Activated CD8-positive, alpha-beta T cell treated with anti-CD3 and anti-CD28 coated beads, Interleukin-2, amount 10 ng/mL, durations not matched to agents 7 days and 5 days (primary cell): ENCODE measurements around the gene SLC26A11. TPM values are rescaled to one million over a fixed set of nuclear protein-coding genes. Genes with fewer than 3 reads are reported as not detected.

Experiments used
- ATAC-seq: fragments of 150-1000 bp; cut with Tn5 transposase; one replicate; pipeline ENCODE4 v1.10.0; 2021; ENCODE audit warnings: moderate library complexity
- CTCF ChIA-PET: fragments of 350-600 bp; sonication (Branson Sonifier 250); formaldehyde crosslinking; loops from one replicate; lab custom pipeline; 2021; ENCODE audit warnings: antibody characterized with exemption; lab: Charles Lee
- POLR2A ChIA-PET: fragments of 350-600 bp; sonication (Branson Sonifier 250); formaldehyde crosslinking; loops from one replicate; lab custom pipeline; 2021; ENCODE audit warnings: antibody characterized with exemption; lab: Charles Lee
- DNase-seq: peaks from one replicate; pipeline ENCODE4 v3.0.0-alpha.2; 2020
- H3K27ac Mint-ChIP-seq: one replicate; pipeline ENCODE4 v1.8.0; 2021; ENCODE audit warnings: mild to moderate bottlenecking, mixed read lengths
- H3K27me3 Mint-ChIP-seq: one replicate; pipeline ENCODE4 v1.8.0; 2021; ENCODE audit warnings: low read depth, mixed read lengths
- H3K36me3 Mint-ChIP-seq: one replicate; pipeline ENCODE4 v1.8.0; 2021; ENCODE audit warnings: low read depth, mixed read lengths
- H3K4me1 Mint-ChIP-seq: one replicate; pipeline ENCODE4 v1.8.0; 2021; ENCODE audit warnings: low read depth, mixed read lengths
- H3K4me3 Mint-ChIP-seq: one replicate; pipeline ENCODE4 v1.8.0; 2021; ENCODE audit warnings: mild to moderate bottlenecking, mixed read lengths
- H3K9me3 Mint-ChIP-seq: one replicate; pipeline ENCODE4 v1.8.0; 2022; ENCODE audit warnings: mixed read lengths; ENCODE audit not compliant: insufficient read depth
- total RNA-seq, 2 experiments: library from RNA; stranded (reverse); gene quantifications; one replicate each; pipeline ENCODE4 v1.2.3, GENCODE V29; 2021

The SLC26A11 gene
- total RNA-seq, 2 experiments from 2014 or later: 1.4 to 1.6 TPM

DNA sequence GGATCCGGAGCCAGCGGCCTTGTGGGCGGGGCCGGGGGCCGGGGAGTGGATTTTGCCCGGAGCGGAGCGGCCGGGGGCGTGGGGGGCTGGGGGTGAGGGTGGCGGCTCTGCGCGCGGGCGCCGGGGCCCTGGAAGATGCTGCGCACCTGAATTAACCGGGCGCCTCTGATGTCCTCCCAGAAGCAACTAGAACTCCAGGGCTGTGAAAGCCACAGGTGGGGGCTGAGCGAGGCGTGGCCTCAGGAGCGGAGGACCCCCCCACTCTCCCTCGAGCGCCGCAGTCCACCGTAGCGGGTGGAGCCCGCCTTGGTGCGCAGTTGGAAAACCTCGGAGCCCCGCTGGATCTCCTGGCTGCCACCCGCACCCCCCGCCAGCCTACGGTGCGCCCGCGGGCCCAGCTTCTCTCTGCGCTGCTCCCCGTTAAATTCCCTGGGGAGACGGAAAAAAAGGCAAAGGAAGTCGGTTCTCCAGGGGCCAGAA lies 549 bp downstream of the SLC26A11 start:
- CTCF ChIA-PET: no interaction called here
- Mint-ChIP-seq H3K36me3 (no peaks in the 10 kb centered on the region), H3K9me3 (no peaks in the 10 kb centered on the region), H3K4me3 (peak overlapping the region; percentile 22), H3K27me3 (peaks cover 3% of the 10 kb centered on the region), H3K27ac (no peak overlapping the region), H3K4me1 (peaks cover 17% of the 10 kb centered on the region)
- DNase-seq: no peak
- POLR2A ChIA-PET: interaction anchor here (0.6 to 1.9 kb wide), 2 partner anchors 9 to 33 kb away, joined by 3 to 4 read pairs; no protein-coding TSS in a partner anchor
- ATAC-seq: no peak

DNA sequence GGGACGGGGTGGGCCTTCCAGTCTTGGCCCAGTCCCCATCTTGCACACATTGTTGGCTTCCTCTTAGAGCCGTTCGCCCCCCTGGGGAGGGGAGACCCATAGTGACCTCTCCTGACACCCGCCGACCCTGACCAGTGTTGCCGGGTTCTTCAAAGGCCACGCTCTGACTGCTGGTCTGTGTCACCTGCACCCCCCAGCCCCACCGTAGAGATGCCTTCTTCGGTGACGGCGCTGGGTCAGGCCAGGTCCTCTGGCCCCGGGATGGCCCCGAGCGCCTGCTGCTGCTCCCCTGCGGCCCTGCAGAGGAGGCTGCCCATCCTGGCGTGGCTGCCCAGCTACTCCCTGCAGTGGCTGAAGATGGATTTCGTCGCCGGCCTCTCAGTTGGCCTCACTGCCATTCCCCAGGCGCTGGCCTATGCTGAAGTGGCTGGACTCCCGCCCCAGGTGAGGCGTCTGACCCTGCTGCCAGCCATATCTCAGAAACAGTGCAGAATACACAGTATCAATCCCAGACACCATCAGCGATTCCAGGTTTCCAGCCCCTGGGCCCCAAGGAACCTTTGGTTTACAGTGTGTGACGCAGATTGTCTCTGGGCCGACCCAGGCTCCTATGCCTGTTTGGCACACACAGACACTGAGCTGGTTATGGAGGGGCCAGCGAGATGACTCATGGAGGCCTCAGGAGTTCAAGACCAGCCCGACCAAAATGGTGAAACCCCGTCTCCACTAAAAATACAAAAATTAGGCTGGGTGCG lies 1.3 kb downstream of the SLC26A11 start:
- ChIA-PET POLR2A (interaction anchor here (0.6 kb wide), 1 partner anchor 9 kb away, joined by 3 read pairs; no protein-coding TSS in a partner anchor), CTCF (no interaction called here)
- peaks cover 3% of the 10 kb centered on the region for H3K27me3 Mint-ChIP-seq
- H3K9me3 Mint-ChIP-seq: no peaks in the 10 kb centered on the region
- peak overlapping the region; percentile 2 for H3K4me3 Mint-ChIP-seq
- ATAC-seq: no peak
- H3K27ac Mint-ChIP-seq: no peak overlapping the region
- DNase-seq: no peak
- no peaks in the 10 kb centered on the region for H3K36me3 Mint-ChIP-seq
- peaks cover 17% of the 10 kb centered on the region for H3K4me1 Mint-ChIP-seq

DNA sequence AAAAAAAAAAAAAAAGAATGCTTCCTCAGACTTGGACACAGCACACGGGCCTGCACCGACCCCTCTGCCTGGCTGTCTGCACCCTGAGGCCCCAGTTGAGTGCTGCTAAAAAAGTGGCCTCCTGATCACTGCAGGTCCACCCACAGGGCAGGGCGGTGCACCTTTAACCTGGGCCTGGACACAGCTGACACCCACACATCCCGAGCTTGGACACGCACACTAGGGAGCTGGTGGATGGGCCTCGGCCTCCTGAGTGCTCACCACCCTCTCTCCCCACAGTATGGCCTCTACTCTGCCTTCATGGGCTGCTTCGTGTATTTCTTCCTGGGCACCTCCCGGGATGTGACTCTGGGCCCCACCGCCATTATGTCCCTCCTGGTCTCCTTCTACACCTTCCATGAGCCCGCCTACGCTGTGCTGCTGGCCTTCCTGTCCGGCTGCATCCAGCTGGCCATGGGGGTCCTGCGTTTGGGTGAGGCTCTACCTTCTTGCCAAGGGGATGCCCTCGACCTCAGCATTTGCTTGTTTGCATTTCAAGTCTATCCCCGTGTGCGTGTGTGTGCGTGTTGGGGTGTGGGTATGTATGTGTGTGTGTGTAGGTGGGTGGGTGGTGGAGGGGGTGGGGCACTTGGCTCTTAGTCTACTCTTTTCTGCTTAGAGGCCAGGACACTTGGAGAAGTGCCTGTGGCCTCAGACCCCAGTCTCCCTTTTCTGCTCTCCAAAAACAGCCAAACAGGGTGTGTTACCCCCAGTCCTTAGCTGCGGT lies 2.3 kb downstream of the SLC26A11 start:
- H3K4me3 Mint-ChIP-seq: no peak overlapping the region
- ATAC-seq: no peak
- H3K27me3 Mint-ChIP-seq: peaks cover 3% of the 10 kb centered on the region
- DNase-seq: no peak
- ChIA-PET CTCF (no interaction called here), POLR2A (interaction anchor here (0.6 kb wide), 1 partner anchor 10 kb away, joined by 3 read pairs; no protein-coding TSS in a partner anchor)
- no peaks in the 10 kb centered on the region for H3K36me3 Mint-ChIP-seq
- no peak overlapping the region for H3K27ac Mint-ChIP-seq
- no peaks in the 10 kb centered on the region for H3K9me3 Mint-ChIP-seq
- H3K4me1 Mint-ChIP-seq: peaks cover 17% of the 10 kb centered on the region

- no peaks in the 10 kb centered on the region for H3K36me3 Mint-ChIP-seq
- DNase-seq (no peak), ATAC-seq (no peak)
- H3K9me3 Mint-ChIP-seq: no peaks in the 10 kb centered on the region
- CTCF ChIA-PET: no interaction called here
- POLR2A ChIA-PET: no interaction called here
- H3K4me1 Mint-ChIP-seq: peaks cover 17% of the 10 kb centered on the region
- H3K27me3 Mint-ChIP-seq: peaks cover 3% of the 10 kb centered on the region
- no peak overlapping the region for H3K4me3 Mint-ChIP-seq
- H3K27ac Mint-ChIP-seq: no peak overlapping the region
Measured at GRCh38 chr17:80223142-80223815, 3.1 kb downstream of the SLC26A11 start.

- Mint-ChIP-seq H3K4me3 (no peak overlapping the region), H3K27ac (no peak overlapping the region), H3K27me3 (peaks cover 3% of the 10 kb centered on the region), H3K36me3 (no peaks in the 10 kb centered on the region), H3K4me1 (peaks cover 11% of the 10 kb centered on the region), H3K9me3 (no peaks in the 10 kb centered on the region)
- ATAC-seq (no peak), DNase-seq (no peak)
- POLR2A ChIA-PET: no interaction called here
- CTCF ChIA-PET: no interaction called here
Measured at GRCh38 chr17:80223838-80224497, 3.7 kb downstream of the SLC26A11 start.

DNA sequence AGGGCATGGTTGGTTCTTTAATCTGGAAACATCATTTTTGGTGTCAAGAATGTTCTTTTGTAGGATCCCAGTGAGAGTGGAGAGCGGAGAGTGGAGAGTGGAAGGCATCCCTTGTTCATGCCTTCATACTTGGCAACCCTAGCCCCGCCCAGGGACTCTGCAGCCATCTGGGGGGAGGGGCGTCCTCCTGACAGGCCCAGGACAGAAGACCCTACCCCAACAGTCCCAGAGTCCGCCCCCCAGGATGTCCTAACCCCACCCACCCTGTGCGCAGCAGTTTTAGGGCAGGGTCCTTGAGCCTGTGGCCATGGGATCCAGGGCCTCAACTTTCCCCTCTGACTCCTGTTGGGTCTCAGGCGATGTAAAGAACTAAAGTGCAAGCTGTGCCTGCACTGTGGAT lies 4.5 kb downstream of the SLC26A11 start:
- no peak overlapping the region for H3K4me3 Mint-ChIP-seq
- ChIA-PET CTCF (no interaction called here), POLR2A (interaction anchor here (0.7 kb wide), 1 partner anchor 31 kb away, joined by 4 read pairs; no protein-coding TSS in a partner anchor)

GRCh38 chr17:80225230-80225629 lies 5.0 kb downstream of the SLC26A11 start:
- Mint-ChIP-seq H3K27me3 (peaks cover 3% of the 10 kb centered on the region), H3K4me1 (peaks cover 1% of the 10 kb centered on the region), H3K9me3 (no peaks in the 10 kb centered on the region), H3K27ac (no peak overlapping the region), H3K4me3 (no peak overlapping the region), H3K36me3 (no peaks in the 10 kb centered on the region)
- ChIA-PET CTCF (no interaction called here), POLR2A (interaction anchor here (0.7 kb wide), 1 partner anchor 30 kb away, joined by 4 read pairs; no protein-coding TSS in a partner anchor)
- no peak for ATAC-seq
- DNase-seq: no peak

More for the DNA sequence above, 4.5 kb downstream of the SLC26A11 start:
- ATAC-seq: no peak
- Mint-ChIP-seq H3K36me3 (no peaks in the 10 kb centered on the region), H3K27me3 (peaks cover 3% of the 10 kb centered on the region), H3K4me1 (peaks cover 4% of the 10 kb centered on the region), H3K9me3 (no peaks in the 10 kb centered on the region), H3K27ac (no peak overlapping the region)
- DNase-seq: no peak

DNA sequence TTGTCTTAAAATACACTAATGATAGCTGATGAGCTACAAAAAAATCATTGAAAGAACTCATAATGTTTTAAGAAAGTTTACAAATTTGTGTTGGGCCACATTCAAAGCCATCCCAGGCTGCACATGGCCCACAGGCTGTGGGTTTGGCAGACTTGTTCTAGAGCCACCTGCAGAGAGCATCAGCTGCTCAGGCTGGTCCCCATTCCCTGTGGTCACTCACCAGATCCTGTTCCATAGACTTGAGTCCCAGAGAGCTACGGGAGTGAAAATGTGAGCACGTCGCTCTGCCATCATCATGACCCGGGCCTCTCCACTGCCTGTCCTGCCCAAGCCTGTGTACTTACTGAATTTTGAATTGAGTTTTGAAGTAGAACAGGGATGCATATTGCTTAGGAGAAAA lies 6.9 kb downstream of the SLC26A11 start:
- no peak overlapping the region for H3K27ac Mint-ChIP-seq
- no peak for DNase-seq
- POLR2A ChIA-PET: no interaction called here

DNA sequence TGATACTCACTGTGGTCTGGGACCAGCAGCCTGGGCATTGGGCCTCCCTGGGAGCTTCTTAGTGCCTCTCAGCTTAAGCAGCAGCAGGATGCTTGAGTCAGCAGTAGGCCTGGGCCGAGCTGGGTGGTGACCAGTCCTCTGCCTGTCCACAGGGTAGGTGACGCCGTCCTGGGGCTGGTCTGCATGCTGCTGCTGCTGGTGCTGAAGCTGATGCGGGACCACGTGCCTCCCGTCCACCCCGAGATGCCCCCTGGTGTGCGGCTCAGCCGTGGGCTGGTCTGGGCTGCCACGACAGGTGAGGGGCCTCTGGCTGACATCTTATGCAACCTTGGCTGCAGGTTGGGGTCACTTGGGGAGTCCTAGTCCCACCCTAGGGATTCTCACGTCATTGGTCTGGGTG lies 7.4 kb downstream of the SLC26A11 start:
- ATAC-seq (no peak), DNase-seq (no peak)
- Mint-ChIP-seq H3K27ac (no peak overlapping the region), H3K4me1 (no peaks in the 10 kb centered on the region), H3K9me3 (peaks cover 7% of the 10 kb centered on the region), H3K4me3 (no peak overlapping the region), H3K27me3 (no peaks in the 10 kb centered on the region), H3K36me3 (peaks cover 6% of the 10 kb centered on the region)
- CTCF ChIA-PET: interaction anchor here (1.2 kb wide), 1 partner anchor 25 kb away, joined by 4 read pairs; no protein-coding TSS in a partner anchor
- POLR2A ChIA-PET: no interaction called here

More for the DNA sequence above, 6.9 kb downstream of the SLC26A11 start:
- H3K4me3 Mint-ChIP-seq: no peak overlapping the region
- no peaks in the 10 kb centered on the region for H3K27me3 Mint-ChIP-seq
- CTCF ChIA-PET: interaction anchor here (1.0 to 1.2 kb wide), 2 partner anchors 26 to 142 kb away, joined by 3 to 4 read pairs; no protein-coding TSS in a partner anchor
- H3K4me1 Mint-ChIP-seq: no peaks in the 10 kb centered on the region
- H3K9me3 Mint-ChIP-seq: peaks cover 7% of the 10 kb centered on the region
- ATAC-seq: no peak
- H3K36me3 Mint-ChIP-seq: peaks cover 3% of the 10 kb centered on the region

DNA sequence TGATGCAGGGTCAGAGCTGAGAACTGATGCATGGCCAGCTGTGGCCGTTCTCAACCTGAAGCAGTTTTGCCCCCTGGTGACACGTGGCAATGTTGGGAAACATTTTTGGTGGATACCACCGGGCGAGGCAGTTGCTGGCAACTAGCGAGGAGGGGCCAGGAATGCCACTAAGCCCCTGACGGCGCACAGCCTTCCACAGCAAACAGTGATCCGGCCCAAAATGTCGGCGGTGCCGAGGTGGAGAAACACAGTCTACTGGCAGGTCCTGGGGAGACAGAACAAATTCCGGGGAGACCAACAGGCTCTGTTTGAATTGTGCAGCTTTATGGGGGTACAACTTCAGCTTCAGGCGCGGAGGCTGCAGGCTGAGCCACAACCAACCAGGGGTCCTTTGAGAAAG lies 8.2 kb downstream of the SLC26A11 start:
- Mint-ChIP-seq H3K4me3 (no peak overlapping the region), H3K4me1 (no peaks in the 10 kb centered on the region), H3K27ac (no peak overlapping the region), H3K36me3 (peaks cover 10% of the 10 kb centered on the region), H3K27me3 (no peaks in the 10 kb centered on the region), H3K9me3 (peaks cover 7% of the 10 kb centered on the region)
- ChIA-PET POLR2A (no interaction called here), CTCF (interaction anchor here (0.6 kb wide), 1 partner anchor 127 kb away, joined by 3 read pairs; the partner anchor contains the start of gene GAA)
- DNase-seq (no peak), ATAC-seq (no peak)

- ATAC-seq: no peak
Measured at GRCh38 chr17:80229011-80229410, 8.8 kb downstream of the SLC26A11 start.

More at GRCh38 chr17:80229011-80229410, 8.8 kb downstream of the SLC26A11 start:
- no peak overlapping the region for H3K4me3 Mint-ChIP-seq
- H3K36me3 Mint-ChIP-seq: peaks cover 11% of the 10 kb centered on the region
- POLR2A ChIA-PET: interaction anchor here (1.2 kb wide), 1 partner anchor 9 kb away, joined by 4 read pairs; the partner anchor contains the start of genes SGSH and SLC26A11
- no peak for DNase-seq
- CTCF ChIA-PET: no interaction called here
- no peak overlapping the region for H3K27ac Mint-ChIP-seq
- H3K27me3 Mint-ChIP-seq: no peaks in the 10 kb centered on the region
- H3K9me3 Mint-ChIP-seq: peaks cover 9% of the 10 kb centered on the region
- no peaks in the 10 kb centered on the region for H3K4me1 Mint-ChIP-seq
